ENCODE results near the gene TMEM218. TPM values are rescaled to one million over a fixed set of nuclear protein-coding genes. Genes with fewer than 3 reads are reported as not detected.
A peak's percentile ranks its signal among the peaks of the same experiment; 100 is the strongest.

Gene TMEM218
- total RNA-seq, 1 donor from 2014 or later: 14.3 TPM

DNA sequence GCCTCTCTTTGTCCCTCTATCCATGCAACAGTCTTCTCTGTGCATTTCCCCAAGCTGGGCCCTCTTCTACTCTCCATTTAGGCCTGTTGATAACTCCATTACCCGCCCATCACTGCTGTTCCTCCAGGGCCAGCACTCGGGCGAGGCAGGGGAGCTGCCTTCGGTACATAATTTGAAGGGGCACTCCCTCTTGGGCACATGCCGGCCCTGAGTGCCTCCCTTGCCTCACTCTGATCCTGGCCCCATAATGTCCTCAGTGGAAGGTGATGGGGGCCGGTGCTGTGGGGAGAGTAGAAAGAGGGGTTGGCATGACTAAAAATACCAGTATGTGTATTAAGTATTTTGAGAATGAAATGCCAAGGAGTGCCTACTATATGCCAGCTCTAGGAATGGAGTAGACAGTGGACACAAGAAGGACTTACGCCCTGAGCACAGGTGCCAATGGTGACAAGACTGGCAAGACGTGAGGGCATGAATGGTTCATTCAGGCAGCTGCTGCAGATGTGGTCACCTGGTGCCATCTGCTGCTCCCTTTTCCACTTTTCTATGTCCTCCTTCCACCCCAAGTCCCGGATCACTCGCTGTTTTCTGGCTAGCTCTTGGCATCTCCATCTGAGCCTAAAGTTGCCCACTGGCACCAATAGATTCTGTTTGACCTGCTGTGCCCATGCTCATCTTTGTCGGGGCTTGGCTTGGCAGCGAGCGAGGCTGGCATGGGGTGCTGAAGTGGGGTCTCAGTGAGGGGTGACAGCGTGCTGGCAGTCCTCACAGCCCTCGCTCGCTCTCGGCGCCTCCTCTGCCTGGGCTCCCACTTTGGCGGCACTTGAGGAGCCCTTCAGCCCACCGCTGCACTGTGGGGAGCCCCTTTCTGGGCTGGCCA is 22.6 kb downstream of the TMEM218 start:
- no peak for ATAC-seq

DNA sequence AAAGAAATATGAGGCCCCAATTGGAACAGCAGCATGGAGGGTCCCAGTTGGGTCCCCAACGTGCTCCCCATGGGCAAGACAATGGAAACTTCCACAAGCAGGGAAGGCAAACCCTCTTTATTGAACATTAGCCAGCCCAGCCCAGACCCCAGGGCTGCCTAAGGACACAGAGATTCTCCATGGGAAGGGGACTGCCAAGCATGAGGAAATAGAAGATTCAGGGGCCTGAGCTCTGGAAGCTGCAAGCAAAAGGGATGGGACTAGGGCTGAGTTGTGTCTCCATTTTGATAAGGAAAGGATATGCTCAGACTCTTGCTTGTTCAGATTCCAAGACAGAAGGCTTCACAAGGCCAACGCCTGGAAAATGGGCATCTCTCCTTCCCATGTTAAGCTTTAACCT is 23.3 kb downstream of the TMEM218 start:
- no peak for ATAC-seq

DNA sequence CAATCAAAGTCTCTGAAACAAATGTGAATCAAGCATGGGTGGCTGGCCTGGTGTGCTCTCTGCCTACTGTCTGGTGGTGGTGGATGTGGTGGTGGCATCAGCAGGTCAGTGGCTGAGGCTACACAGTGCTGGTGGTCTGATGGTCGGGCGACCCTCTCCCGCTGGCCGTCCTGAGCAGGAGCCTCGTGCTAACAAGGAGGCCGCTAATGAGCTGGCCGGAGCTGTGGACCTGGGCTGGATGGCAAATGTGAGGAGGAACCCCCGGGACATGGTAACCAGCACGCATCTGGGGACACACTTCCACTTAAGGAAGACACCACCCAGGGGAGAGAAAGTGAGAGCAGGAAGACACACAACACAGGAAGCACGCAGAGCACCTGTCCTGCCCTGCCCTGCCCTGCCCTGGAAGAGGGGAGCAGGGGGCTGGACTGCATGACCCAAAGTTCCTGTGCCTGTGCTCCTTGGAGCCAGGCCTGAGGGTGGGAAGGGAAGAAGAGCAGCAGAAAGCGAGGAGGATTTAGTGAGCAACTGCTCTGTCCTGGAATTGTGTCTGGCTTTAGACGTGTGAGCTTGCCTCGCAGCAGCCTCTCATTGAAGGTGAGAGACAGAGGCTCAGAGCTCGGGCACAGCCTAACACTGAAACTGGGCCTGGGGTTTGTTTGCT is 24.7 kb downstream of the TMEM218 start:
- ATAC-seq: no peak

DNA sequence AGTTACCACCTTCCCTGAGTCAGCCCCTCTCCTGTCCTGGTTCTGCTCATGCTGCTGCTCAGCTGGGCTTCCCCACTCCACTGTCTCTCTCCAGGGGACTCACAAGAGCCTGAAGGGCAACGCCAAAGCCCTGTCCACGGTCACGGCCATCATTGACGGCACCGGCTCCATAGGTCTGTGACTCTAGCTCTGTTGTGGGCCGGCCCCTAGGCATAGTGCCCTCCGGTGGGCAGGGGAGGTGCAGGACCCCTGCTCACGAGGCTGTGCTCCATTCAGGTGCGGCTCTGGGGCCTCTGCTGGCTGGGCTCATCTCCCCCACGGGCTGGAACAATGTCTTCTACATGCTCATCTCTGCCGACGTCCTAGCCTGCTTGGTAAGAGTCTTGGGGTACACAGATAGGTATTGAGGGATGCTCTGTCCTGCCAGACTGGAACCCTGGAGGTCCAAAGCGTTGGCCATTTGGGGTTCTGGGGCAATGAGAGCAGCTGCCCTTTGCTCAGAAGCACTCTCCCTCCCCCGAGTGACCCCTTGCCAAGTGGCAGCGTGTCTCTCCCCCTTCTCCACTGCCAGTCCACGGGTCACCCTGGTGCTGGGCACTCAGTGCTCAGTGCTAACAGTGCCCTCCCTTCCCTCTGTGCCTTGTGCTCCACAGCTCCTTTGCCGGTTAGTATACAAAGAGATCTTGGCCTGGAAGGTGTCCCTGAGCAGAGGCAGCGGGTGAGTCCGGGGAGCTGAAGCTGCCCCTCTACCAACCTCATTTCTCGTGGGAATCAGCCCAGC is 25.9 kb downstream of the TMEM218 start:
- ATAC-seq: no peak

DNA sequence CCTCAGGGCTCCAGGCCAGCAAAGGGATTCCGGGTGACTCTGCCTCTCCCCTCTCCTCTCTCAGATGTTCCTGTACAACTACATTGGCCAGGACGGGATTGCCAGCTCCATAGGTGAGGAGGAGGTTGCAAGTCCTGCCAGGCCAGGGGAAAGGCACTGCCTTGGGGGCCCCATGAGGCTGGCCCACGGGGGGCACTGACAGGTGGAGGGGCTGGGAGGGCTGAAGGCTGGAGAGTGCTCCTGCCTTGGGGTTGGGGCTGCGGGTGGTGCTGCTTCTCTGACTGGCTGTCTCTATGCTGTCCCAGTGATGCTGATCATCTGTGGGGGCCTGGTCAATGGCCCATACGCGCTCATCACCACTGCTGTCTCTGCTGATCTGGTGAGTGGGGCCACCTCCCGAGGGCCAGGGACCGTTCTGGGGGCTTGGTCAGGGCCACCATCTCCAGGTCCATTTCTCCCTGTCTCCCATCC is 26.6 kb downstream of the TMEM218 start:
- ATAC-seq: no peak

DNA sequence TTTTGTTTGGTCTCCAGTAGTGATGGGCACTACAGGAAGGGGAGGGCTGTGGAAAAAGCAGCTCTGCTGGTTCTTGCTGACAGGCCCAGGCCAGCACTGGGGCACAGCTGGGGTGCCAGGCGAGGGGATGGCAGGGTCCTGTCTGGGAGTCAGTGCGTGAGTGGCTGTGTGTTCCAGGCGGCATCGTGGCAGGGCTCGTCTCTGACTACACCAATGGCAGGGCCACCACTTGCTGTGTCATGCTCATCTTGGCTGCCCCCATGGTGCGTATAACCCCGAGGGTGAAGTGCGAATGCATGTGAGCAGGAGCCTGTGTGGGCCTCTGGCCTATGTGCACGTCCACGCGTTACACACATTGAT is 27.4 kb downstream of the TMEM218 start:
- ATAC-seq: no peak

DNA sequence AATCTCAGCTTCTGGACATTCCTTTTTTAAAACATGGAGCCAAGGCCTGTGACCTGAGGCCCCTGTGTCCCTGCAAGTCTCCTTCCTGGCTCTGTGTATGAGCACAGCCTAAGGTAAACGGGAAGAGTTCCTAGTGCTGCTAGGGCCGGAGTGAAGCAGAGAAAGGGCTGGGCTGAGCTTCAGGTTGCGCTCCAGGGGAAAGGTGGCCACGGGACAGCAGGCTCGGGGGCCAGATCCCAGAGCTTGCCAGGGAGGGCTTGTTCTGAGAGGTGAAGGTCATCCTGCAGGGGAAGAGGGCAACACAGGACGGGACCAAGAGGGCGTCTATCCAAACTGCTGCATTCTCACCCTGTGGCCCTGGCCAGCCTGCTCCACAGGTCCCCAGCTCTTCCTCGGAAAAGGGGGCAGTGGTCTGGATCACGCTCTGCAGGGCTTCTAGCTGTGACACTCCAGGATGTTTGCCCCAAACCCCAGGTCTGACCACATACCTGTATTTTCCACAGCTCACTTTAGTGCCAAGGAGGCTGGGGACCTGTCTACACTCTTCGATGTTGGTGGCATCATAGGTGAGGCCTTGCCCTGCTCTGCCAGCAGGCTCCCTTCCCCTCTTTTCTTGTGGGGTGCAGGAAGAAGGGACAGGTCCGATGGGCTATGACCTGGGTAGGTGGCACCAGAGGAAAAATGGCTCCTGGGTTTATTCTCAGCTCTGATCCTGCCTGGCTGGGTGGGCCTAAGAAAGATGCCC is 27.9 kb downstream of the TMEM218 start:
- ATAC-seq: no peak

DNA sequence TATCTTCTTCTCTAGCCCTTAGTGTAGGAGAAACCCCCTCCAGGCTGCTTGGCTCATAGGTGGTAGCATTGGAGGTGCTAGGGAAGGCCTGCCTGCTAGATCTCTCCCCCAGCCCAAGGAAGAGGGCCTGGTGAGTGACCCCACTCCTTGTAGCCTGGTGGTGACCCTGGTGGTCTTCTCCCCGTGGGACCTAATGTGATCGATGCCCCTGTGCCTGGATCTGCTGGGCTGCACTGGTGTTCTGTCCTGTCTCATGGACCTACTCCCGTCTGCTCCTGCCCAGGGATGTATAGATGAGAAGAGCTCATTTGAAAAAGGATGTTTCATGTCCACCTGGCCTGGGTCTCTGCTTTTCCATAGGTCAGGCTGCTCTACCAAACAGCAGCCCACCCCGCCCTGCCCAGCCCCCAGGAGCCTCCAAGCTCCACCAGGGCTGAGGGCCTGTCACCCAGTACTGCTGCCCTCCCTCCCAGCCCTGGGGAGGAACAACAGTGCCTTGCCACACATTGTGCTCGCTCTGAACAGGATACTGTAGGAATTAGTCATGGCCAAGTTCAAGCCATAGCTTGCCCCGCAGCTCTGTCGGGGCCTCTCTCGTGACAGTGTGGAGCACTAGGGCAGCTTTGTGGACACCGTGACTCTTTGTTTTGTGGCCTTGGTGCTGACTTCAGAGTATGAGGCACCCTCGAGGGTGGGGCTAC is 28.7 kb downstream of the TMEM218 start:
- peak; percentile 98 for ATAC-seq

DNA sequence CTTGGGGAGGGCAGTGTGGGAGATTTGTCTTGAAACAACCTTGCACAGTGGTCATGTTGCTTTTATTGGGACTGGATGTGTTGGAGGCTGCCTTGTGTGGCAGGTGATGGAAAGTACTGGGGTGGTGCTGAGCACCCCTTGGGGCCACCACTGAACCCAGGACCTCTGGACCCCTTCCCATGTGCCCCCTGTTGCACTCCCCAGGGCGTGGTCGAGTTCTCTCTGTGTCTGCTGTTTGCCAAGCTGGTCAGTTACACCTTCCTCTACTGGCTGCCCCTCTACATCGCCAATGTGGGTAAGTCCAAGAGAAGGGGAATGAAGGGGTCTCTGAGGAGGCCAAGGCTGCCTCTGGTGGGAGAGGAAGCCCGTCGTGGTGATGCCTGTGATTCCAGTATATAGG is 29.4 kb downstream of the TMEM218 start:
- no peak for ATAC-seq

DNA sequence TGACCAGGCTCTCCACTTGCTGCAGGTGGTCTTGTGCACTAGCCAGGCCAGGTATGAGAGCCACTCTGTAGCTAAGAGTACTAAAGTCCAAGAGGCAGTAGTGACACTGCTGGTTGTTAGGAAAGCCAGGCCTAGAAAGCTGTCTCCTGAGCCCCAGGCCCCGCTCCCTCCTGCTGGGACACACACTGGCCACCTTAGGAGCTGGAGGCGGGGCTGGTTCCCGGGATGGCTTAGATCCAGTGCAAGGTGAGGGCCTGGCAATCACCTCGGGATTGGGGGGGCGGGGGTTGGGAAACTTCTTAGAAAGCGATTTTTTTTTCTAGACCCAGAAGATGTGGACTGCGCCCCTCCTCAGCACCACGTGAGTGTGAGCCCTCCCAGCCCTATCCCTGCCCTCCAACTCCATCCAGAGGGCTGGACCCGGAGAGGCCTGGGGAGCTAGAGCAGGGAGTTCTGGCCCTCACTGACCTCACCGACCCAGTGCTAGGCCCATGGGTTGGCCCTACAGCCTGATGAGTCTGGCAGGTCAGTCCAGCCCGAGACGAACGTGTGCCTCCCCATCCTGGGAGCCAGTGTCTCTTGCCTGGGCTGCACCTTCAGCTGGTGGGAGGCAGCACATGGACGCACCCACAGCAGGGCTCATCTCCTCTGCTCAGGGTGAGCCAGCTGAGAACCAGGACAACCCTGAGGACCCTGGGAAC is 30.2 kb downstream of the TMEM218 start:
- no peak for ATAC-seq

DNA sequence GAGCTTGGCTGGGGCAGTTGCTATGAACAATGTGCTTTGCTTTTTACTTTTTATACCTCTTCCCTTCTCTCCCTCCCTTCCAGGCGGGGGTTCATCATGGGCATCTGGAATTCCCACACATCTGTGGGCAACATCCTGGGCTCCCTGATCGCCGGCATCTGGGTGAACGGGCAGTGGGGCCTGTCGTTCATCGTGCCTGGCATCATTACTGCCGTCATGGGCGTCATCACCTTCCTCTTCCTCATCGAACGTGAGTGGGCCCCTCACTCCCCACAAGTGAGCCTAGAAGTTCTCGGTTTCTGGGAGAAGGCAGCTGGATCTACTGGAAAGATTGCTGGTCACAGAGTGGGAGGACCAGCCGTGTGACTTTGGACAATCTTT is 30.9 kb downstream of the TMEM218 start:
- ATAC-seq: no peak

DNA sequence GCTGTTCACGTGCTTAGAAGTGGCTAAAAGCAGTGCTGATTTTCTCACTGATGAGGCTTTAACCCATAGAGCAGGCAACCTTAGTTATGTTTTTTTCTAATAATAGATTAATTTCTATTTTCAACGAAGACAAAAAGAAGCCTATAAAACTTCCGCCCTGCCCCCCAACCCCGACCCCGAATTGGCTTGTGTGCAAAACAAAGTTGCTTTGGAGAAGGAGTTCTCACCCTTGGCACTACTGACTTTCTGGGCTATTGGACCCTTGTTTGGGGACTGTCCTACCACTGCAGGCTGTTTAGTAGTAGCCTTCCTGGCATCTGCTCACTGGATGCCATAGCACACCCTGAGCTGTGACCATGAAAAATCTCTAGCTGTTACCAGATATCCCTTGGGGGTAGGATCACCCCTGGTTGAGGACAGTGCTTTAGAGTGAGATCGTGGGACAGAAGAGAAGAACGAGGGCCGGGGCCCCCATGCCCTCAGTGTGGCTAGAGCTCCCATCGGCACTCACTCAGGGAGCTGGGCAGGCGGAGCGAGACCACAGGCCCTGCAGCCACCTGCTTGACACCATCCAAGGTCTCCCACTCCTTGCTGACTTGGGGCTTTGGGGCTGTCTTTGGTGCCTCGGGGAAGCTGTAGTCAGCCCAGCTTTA is 31.4 kb downstream of the TMEM218 start:
- no peak for ATAC-seq

DNA sequence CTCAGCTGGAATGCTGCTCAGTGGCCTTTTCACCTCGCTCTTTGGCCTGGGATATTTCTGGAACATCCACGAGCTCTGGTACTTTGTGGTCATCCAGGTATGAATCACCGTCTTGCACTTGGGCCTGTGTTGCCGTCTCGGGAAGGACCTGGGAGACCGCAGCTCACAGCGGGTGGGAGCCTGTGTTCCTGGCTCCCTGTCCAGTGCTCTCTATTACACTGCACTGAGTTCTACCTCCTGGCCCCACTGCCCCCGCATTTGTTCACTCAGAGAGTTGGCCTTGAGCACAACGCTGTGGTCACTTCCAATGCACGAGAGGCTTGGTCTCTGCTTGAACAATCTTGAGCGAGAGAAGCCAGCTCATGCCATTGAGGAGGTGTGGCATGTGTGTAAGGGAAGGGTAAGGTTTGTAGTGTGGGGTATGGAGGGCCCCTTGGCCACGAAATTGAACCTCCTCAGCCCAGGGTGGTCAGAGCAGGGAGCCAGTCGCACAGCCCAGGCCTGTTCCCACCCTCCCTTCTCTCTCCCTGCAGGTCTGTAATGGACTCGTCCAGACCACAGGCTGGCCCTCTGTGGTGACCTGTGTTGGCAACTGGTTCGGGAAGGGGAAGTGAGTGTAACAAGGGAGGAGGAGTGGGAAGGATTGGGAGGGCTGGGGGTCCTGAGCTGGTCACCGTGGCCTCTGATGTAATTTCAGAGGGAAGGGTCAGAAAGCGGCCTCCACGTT is 32.1 kb downstream of the TMEM218 start:
- ATAC-seq: no peak

DNA sequence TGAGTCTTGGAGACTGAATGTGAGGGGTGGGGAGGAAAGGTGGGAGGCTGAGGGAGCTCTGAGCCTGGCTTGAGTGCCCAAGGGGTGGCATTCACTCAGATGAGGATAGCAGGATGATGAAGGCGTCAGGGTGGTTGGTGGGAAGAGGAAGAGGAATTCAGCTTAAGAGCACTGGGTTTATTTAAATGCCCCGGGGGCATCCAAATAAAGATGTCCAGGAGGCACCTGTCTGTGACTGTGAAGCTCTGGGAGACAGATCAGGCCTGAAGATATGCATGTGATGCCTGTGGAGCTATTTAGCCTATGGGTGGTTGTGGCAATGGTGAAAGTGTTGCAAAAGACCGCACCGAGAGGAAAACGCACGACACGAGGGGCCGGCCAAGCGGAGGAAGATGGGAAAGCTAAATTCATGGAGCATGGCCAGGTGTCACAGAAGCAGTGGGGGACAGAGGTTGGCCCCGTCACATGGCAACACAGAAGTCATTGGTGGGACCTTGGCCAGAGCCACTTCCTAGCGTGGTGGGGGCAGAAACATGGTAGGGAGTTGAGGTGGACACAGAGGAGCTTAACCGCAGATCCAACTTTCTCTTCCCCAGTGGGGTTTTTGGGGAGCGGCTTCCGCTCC is 32.8 kb downstream of the TMEM218 start:
- no peak for ATAC-seq

DNA sequence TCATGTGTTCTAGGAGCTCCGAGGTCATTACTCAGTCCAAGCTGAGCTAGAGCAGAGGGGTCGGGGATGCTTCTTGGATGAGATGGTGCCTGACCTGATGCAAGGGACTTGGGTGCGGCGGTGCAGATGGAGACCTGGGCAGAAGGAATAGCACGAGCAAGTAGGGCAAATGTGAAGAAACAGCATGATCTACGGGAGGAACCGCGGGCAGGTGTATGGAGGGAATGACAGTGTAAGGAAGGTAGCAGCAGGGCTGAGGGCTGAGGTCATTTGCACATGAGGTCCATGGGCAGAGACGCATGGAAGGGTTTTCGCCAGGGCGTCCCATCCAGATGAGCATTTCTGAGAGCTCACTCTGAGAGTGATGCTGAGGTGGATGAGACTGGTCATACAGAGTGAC is 33.4 kb downstream of the TMEM218 start:
- ATAC-seq: no peak

DNA sequence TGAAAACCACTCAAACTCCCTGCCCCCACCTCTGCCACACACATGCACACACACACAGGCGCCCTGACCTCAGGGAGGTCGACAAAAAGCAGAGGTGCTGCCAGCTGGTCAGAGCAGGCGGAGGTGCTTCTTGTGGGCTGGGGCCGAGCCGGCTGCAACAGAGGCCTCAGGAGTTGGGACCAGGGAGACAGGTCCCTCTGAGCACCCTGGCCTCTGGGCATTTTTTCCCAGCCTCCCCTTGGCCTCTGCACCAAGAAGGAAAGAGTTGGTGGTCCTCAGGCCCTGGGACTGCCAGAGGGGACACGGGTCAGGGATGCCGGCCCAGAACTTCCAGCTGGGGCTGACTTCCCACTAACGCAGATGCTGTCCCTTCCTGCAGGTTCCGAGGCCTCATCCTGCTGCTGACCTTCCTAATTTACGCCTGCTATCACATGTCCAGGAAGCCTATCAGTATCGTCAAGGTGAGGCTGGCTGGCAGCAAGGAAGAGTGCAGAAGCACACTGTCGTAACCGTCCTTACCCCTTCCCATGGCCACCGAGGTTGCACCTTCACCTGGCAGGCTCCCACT is 35.0 kb downstream of the TMEM218 start:
- no peak for ATAC-seq

DNA sequence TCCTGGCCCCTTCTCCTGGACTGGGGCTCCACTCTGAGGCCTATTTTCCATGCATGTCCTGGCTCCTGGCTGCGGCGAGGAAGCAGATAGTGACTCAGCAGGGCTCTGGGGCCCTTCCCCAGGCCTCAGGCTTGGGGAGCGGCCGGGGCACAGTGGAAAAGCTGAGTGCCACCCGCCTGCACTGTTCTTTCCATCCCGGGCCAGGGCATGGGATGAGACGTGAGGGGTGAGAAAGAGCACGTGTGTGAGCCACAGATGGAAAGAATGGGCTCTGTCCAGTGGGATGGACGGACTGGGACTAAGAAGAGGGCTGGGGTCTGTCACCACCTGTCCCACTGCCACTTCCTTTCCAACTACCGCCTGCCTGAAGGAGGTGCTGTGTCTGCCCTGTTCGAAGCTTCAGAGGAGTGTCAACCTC is 35.5 kb downstream of the TMEM218 start:
- peak; percentile 93 for ATAC-seq

DNA sequence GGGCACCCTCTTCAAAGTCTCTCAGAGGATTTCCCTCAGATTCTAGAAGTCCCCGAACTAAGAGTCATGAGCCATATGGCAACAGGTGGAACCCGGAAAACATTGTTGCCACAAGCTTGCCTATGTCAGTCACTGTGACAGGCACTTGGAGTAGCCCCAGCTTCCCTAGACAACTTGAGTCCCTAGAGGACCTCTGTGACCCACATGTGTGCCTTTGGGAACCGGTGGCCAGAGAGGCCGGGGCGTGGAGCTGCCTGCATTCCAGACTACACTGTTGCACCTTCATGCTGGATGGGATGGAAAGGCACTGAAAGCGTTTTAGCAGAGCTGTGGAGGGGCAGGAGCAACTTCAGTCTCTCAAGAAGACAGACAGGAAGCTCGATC is 36.2 kb downstream of the TMEM218 start:
- no peak for ATAC-seq
